SK-N-SH treated with all-trans-retinoic acid at 6 μM for 48 hours (cell line): ENCODE measurements around the gene MKX.

Source experiments
- CREB5 ChIP-seq: fragments of 250-450 bp; sonication (Bioruptor Pico); IDR thresholded peaks from 2 replicates; pipeline ENCODE4 v1.5.1; 2020; ENCODE audit warnings: low read depth, mild to moderate bottlenecking, moderate library complexity
- ISL1 ChIP-seq: fragments of 250-450 bp; sonication (Bioruptor Pico); IDR thresholded peaks from 2 replicates; pipeline ENCODE4 v2.1.2; 2022; ENCODE audit warnings: mild to moderate bottlenecking, moderate library complexity
- TCF4 ChIP-seq: fragments of 250-450 bp; sonication (Bioruptor Pico); IDR thresholded peaks from 2 replicates; pipeline ENCODE4 v1.8.0; 2021; ENCODE audit warnings: mild to moderate bottlenecking, moderate library complexity, borderline replicate concordance
- ZFP3 ChIP-seq: fragments of 250-450 bp; sonication (Bioruptor Pico); IDR thresholded peaks from 2 replicates; pipeline ENCODE4 v1.5.0; 2020; ENCODE audit warnings: mild to moderate bottlenecking, moderate library complexity
- ZFP30 ChIP-seq: fragments of 450-650 bp; formaldehyde crosslinking; IDR thresholded peaks from 2 replicates; pipeline ENCODE4 v1.5.0; 2022; ENCODE audit warnings: mild to moderate bottlenecking, moderate library complexity
- ZNF565 ChIP-seq: fragments of 450-650 bp; formaldehyde crosslinking; conservative IDR thresholded peaks from 2 replicates; pipeline ENCODE4 v1.5.0; 2020; ENCODE audit warnings: low read depth, mild to moderate bottlenecking, moderate library complexity

DNA sequence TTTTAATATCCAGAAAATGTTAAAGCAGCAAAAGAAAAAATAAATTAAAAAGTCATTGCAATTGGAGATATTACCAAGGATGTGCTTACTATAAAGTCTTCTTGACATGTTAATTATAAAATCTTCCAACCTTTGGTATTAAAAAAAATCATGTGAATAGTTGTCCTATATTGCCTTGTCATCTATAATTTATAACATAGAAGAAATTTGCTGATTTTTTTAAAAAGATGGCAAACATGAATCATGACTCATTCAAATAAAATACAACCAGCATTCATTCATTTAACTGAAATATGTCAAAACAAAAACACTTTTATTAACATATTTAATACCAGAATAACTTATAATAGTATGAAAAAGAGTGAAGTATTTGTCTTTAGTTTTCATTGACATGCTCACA, 72.6 kb downstream of the MKX start:
- TF ChIP-seq TCF4 (no peak), ZNF565 (CRISPR knock-in tag) (no peak), ISL1 (no peak), ZFP30 (CRISPR knock-in tag) (no peak), CREB5 (CRISPR knock-in tag) (no peak), ZFP3 (CRISPR knock-in tag) (no peak)
